ENCODE measurements around the gene KRTCAP2. TPM values are rescaled to one million over a fixed set of nuclear protein-coding genes. Genes with fewer than 3 reads are reported as not detected.

Gene KRTCAP2
- total and polyA plus RNA-seq, 9 donors = 70.4 to 89.5 (median 87.3) TPM

DNA sequence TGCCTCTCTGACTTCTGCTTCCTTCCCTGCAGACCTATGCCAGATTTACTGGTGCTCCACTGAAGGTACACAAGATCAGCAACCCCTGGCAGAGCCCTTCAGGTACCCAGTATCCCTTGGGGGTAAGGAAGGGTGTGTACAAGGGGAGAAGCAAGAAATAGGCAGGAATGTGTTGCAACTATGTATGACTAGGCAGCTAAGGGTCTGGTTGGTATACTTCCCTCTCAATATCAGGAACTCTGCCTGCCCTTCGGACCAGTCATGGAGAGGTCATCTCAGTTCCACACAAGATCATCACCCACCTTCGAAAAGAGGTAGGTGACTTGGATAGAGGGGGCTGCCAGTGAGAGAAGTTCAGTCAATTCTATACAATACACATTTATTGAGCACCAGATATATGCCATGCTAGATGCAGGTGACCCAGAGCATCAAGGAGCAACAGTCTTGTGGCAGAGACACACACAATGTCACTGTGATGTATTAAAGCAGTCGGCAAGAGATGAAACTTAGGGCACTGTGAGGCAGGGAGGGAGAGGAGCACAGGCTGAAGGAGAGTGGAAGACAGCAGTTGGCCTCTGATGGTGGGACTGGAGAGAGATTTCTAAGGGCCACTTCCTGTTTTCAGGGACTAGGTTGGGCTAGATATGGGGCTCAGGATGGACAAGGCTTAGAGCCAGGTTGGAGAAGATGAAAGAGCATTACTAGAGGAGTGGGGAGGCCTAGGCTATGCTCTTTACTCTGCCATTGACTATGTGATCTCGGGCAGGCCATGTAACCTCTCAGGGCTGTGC, 37.4 kb upstream of the KRTCAP2 start:
- Histone ChIP-seq H3K4me1 (ENCODE audit: control insufficient read depth, insufficient read depth, low read length) (peaks cover 31% of the 10 kb centered on the region), H3K36me3 (ENCODE audit: control insufficient read depth, insufficient read depth, low read length) (peaks cover 10% of the 10 kb centered on the region), H3K27me3 (ENCODE audit: control insufficient read depth, insufficient read depth, low read length) (no peaks in the 10 kb centered on the region), H3K27ac (ENCODE audit: low read length) (peak overlapping the region; percentile 26), H3K9me3 (replicated peaks; ENCODE audit: control insufficient read depth, low read depth, low read length) (no peaks in the 10 kb centered on the region), H3K4me3 (ENCODE audit: low read length) (no peak overlapping the region)
- no peak for DNase-seq
- WGBS (ENCODE audit: insufficient coverage) = 67% methylated on average over 1 of the region's 4 CpGs

DNA sequence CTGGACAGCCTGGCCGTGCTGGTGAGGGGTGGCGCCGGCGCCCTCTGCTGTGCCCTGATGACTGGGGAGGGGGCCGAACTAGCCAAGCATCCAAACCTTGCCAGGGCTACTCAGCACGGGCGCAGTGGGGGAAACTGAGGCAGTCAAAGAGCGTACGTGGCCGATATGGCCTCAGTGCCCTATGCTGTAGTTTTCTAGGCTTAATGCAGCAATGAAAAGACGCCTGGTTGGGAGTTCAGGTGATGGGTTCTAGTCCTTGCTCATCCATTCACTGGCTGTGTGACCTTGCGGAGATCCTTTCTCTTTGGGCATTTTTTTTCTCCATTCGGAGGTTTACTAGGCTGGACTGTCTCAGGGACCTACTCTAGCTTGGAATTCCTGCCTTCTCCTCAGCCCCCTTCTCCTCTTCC, 36.2 kb upstream of the KRTCAP2 start:
- no peak for DNase-seq
- Histone ChIP-seq H3K4me1 (ENCODE audit: control insufficient read depth, insufficient read depth, low read length) (peaks cover 31% of the 10 kb centered on the region), H3K9me3 (replicated peaks; ENCODE audit: control insufficient read depth, low read depth, low read length) (no peaks in the 10 kb centered on the region), H3K36me3 (ENCODE audit: control insufficient read depth, insufficient read depth, low read length) (peaks cover 17% of the 10 kb centered on the region), H3K27me3 (ENCODE audit: control insufficient read depth, insufficient read depth, low read length) (no peaks in the 10 kb centered on the region), H3K4me3 (ENCODE audit: low read length) (peak overlapping the region; percentile 88), H3K27ac (ENCODE audit: low read length) (peak overlapping the region; percentile 100)
- 3% methylated on average over 10 of the region's 13 CpGs for WGBS (ENCODE audit: insufficient coverage)

DNA sequence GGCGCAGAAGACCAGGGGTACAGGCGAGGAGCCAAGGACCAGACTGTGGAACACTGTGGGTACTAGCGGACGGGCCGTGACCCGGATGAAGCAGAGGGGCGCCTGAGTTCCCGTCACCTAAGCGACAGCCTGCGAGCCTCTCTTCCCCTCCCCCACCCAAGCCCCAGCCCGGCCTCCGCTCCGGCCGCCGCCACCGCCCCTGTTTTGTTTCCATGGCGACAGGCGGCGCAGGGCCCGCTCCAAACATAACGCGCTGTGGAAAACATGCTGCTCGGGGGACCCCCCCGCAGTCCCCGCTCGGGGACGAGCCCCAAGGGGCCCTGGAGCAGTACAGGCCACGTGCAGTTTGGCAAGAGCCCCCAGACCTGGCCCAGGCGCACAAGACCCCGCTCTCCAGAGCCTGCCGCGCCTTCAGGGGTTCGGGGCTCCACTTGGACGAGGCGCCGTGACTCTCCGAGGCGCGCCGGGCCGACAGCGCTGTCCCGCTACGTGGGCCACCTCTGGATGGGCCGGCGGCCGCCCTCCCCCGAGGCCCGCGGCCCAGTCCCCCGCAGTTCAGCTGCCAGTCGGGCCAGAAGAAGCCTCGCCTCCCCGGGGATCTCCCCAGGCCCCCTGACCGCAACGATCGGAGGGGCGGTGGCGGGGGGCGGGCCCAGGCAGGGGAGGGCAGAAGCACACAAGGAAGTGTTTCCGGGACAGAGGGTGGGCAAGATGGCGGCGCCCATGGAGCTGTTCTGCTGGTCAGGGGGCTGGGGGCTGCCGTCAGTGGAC, 35.6 kb upstream of the KRTCAP2 start, which contains the start of gene MTX1:
MTX1 (plus strand) TSS at position 155 of the 771 bp plus-strand sequence; CDS start at position 265, 110 bp downstream.
- Histone ChIP-seq H3K9me3 (replicated peaks; ENCODE audit: control insufficient read depth, low read depth, low read length) (no peaks in the 10 kb centered on the region), H3K27me3 (ENCODE audit: control insufficient read depth, insufficient read depth, low read length) (no peaks in the 10 kb centered on the region), H3K27ac (ENCODE audit: low read length) (peak within 1 kb of the TSS; percentile 100), H3K4me3 (ENCODE audit: low read length) (peak within 1 kb of the TSS; percentile 88), H3K36me3 (ENCODE audit: control insufficient read depth, insufficient read depth, low read length) (peaks cover 23% of the 10 kb centered on the region), H3K4me1 (ENCODE audit: control insufficient read depth, insufficient read depth, low read length) (peaks cover 31% of the 10 kb centered on the region)
- 0% methylated on average over 64 of the region's 64 CpGs for WGBS (ENCODE audit: insufficient coverage)
- peak; percentile 98 for DNase-seq

DNA sequence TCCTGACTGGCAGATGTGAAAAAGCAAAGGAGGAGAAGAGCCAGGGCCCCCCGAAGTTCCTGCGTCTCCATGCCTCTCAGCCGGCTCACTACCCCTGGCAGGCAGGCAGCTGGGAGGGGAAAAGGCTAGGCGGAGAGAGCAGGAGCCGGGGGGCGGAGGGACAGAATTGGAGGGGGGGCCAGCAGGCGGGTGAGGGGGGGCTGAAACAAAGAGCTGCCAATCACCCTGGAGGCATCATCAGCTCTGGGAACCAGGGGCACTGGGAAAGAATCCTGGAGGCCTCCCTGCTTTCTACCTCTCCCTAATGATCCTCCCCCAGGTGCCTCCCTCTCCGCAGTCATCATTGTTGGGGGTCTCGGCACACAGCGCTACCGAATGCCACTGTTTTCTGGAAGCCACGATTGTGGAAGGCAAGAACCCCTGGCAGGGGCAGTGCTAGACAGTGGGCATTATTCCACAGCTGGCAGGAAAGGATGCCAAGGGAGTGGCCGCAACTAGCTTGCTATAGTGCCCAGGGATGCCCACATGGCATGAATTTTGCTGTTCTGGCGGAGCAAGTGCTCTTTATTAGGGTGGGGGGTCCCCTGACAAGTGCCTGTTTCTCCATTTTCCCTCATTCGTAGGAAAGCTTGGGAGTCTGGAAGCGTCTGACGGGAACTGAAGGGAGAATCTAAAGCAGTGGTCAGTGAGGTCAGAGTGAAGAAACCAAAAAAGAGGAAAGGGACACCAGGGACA, 34.9 kb upstream of the KRTCAP2 start, which contains the start of gene THBS3:
THBS3 (minus strand) TSS at position 92 of the 735 bp plus-strand sequence; CDS start at position 71, 21 bp downstream.
- Histone ChIP-seq H3K4me1 (ENCODE audit: control insufficient read depth, insufficient read depth, low read length) (peaks cover 31% of the 10 kb centered on the region), H3K9me3 (replicated peaks; ENCODE audit: control insufficient read depth, low read depth, low read length) (no peaks in the 10 kb centered on the region), H3K27ac (ENCODE audit: low read length) (peak within 1 kb of the TSS; percentile 100), H3K4me3 (ENCODE audit: low read length) (peak within 1 kb of the TSS; percentile 88), H3K36me3 (ENCODE audit: control insufficient read depth, insufficient read depth, low read length) (peaks cover 30% of the 10 kb centered on the region), H3K27me3 (ENCODE audit: control insufficient read depth, insufficient read depth, low read length) (no peaks in the 10 kb centered on the region)
- 2% methylated on average over 12 of the region's 17 CpGs for WGBS (ENCODE audit: insufficient coverage)
- peak; percentile 90 for DNase-seq

DNA sequence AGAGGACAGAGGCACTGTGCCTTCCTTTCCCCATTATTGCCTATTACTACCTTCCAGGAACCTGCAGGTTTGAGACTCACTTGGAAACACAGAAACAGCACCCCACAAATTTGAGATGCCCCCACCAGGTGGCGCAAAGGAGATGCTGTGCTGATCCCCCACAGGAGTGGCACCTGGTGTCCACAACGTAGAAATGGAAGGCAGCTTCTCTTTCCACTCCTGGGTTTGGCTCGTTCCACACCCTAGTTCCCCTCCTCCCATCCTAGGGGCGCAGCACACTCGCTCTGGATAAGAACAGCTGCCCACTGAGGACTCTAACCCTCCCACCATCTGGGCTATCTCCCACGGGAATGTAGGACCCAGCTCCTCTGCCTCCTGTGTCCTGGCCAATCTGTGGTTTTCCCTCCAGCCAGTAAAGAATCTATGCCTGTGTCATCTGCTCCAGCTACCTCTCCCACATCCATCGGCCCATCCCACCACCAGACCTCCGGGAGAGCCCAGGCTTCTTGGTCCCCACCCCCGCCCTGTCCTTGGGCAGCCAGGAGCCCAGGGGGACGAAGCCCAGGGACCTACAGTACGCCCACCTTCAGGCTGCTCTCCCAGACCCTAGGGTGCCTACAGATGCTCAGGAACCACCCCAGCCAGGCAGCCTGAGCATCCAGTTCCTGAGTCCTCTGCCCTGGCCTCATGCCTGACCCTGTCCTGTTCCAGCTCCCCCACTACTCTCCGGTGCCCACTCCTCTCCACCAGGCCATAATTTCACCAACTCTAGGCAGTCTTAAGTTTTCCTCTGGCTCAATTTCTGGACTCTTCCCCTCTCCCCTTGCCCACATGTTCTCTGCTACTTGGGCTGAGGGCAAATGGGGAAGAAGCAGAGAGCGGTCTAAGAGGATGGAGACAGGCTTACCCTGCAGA, 34.0 kb upstream of the KRTCAP2 start:
- peak; percentile 90 for DNase-seq
- Histone ChIP-seq H3K9me3 (replicated peaks; ENCODE audit: control insufficient read depth, low read depth, low read length) (no peaks in the 10 kb centered on the region), H3K36me3 (ENCODE audit: control insufficient read depth, insufficient read depth, low read length) (peaks cover 38% of the 10 kb centered on the region), H3K27ac (ENCODE audit: low read length) (peak overlapping the region; percentile 100), H3K27me3 (ENCODE audit: control insufficient read depth, insufficient read depth, low read length) (no peaks in the 10 kb centered on the region), H3K4me1 (ENCODE audit: control insufficient read depth, insufficient read depth, low read length) (peaks cover 31% of the 10 kb centered on the region), H3K4me3 (ENCODE audit: low read length) (peak overlapping the region; percentile 88)
- WGBS (ENCODE audit: insufficient coverage) = 8% methylated on average over 13 of the region's 13 CpGs

DNA sequence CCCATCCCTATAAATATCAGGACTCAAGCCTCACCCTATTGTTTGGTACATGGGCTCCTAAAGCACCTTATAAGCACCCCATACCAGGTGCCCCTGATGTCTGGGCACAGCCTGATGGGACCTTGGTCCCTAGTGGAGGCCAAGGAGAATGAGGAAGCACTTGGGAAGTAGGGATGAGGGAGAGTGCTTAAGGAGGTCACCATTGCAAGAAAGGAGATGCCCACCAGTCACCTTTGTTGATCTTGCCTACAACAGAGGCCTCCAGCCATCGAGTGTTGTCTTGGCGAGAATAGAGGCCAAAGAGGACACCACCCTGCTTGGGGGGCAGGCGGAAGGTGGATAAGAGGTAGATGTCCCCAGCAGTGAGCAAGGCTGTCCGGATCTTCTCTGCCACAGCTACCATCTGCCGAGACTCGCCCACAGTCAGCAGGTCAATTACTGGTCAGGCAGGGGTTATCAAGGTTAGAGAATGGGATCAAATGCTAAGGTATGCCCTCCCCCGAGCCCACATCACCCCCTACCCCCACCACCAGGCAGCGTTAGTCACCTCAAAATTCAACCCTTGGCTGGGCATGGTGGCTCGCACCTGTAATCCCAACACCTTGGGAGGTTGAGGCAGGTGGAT, 33.0 kb upstream of the KRTCAP2 start:
- Histone ChIP-seq H3K36me3 (ENCODE audit: control insufficient read depth, insufficient read depth, low read length) (peaks cover 49% of the 10 kb centered on the region), H3K27ac (ENCODE audit: low read length) (peak overlapping the region; percentile 100), H3K4me1 (ENCODE audit: control insufficient read depth, insufficient read depth, low read length) (peaks cover 31% of the 10 kb centered on the region), H3K9me3 (replicated peaks; ENCODE audit: control insufficient read depth, low read depth, low read length) (no peaks in the 10 kb centered on the region), H3K27me3 (ENCODE audit: control insufficient read depth, insufficient read depth, low read length) (no peaks in the 10 kb centered on the region), H3K4me3 (ENCODE audit: low read length) (no peak overlapping the region)
- no peak for DNase-seq
- WGBS (ENCODE audit: insufficient coverage) = 72% methylated on average over 4 of the region's 9 CpGs

DNA sequence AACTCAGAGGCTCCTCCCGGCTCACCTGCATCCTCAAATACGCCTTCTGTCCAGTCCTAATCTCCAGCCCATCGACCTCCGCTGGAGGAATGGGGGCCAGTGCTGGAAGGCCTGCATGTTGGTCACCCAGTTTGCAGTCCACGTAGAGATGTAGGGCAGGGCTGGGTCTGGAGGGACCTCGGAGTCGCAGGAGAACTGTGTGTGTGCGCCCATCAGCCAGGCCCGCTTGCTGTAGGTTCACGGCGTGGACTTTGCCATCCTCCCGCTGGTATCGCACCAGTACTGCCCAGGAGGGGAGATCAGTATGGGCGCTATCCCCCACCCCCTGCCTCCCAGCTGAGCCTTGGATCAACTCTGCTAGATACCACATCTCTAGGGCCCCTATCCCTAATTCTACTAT, 31.9 kb upstream of the KRTCAP2 start:
- H3K4me3 ChIP-seq (ENCODE audit: low read length) = no peak overlapping the region
- peaks cover 57% of the 10 kb centered on the region for H3K36me3 ChIP-seq (ENCODE audit: control insufficient read depth, insufficient read depth, low read length)
- DNase-seq = no peak
- no peaks in the 10 kb centered on the region for H3K9me3 ChIP-seq (replicated peaks; ENCODE audit: control insufficient read depth, low read depth, low read length)
- WGBS (ENCODE audit: insufficient coverage) = 92% methylated on average over 8 of the region's 14 CpGs
- peaks cover 31% of the 10 kb centered on the region for H3K4me1 ChIP-seq (ENCODE audit: control insufficient read depth, insufficient read depth, low read length)
- no peaks in the 10 kb centered on the region for H3K27me3 ChIP-seq (ENCODE audit: control insufficient read depth, insufficient read depth, low read length)
- no peak overlapping the region for H3K27ac ChIP-seq (ENCODE audit: low read length)

DNA sequence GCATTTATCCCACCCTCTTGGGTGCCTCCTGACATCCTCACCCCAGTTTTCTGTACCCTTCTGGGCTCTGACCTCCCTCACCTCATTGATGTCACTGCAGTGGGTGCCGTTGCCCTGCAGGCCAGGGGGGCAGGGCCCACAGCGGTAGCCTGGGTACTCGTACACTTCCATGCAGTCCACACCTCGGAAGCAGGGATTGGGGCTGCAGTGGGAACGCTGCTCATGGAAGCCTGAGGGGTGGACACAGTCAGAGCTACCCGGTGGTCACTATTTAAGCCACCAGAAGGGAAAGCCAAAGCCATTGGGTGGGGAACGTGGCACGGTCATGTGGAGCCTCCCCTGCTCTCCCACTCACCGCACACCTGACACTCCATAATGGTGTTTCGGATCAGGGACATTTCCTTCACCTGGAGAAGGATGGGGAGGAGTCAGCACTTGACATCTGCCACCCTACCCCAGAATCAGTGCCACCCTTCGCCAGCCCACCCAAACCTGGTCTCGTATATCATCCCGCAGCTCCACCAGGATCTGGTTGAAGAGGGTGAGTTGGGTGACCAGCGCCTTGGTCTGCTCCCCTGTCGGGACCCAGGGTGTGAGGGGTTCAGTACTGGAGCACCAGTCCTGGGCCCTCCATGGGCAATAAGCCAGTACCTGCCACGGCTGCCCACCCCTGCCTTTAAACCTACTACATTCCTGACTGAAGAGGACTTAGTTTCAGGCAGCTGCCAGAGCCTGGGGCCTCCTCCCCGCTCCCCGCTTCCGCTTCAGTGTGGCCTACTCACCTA, 29.8 kb upstream of the KRTCAP2 start:
- Histone ChIP-seq H3K27ac (ENCODE audit: low read length) (no peak overlapping the region), H3K4me1 (ENCODE audit: control insufficient read depth, insufficient read depth, low read length) (peaks cover 21% of the 10 kb centered on the region), H3K9me3 (replicated peaks; ENCODE audit: control insufficient read depth, low read depth, low read length) (no peaks in the 10 kb centered on the region), H3K36me3 (ENCODE audit: control insufficient read depth, insufficient read depth, low read length) (peaks cover 73% of the 10 kb centered on the region), H3K27me3 (ENCODE audit: control insufficient read depth, insufficient read depth, low read length) (no peaks in the 10 kb centered on the region), H3K4me3 (ENCODE audit: low read length) (no peak overlapping the region)
- DNase-seq = no peak
- WGBS (ENCODE audit: insufficient coverage) = 85% methylated on average over 10 of the region's 19 CpGs

Measured in muscle of leg (tissue), 11 donors.